H1 (cell line): ENCODE measurements around the gene BLNK. TPM values are rescaled to one million over a fixed set of nuclear protein-coding genes. Genes with fewer than 3 reads are reported as not detected.
A peak's percentile ranks its signal among the peaks of the same experiment; 100 is the strongest.

Experiments
- CTCF ChIA-PET: fragments of 300-600 bp; sonication (Branson Sonifier 250); formaldehyde crosslinking; loops from one replicate; lab custom pipeline; 2021; ENCODE audit not compliant: partially characterized antibody; lab: Charles Lee
- POLR2A ChIA-PET: fragments of 300-600 bp; sonication (Branson Sonifier 250); formaldehyde crosslinking; loops from one replicate; lab custom pipeline; 2021; ENCODE audit warnings: inconsistent platforms; ENCODE audit not compliant: partially characterized antibody; lab: Charles Lee
- DNase-seq, 2 experiments: peaks; one replicate each; pipeline versions ENCODE4 v3.0.0 to v3.0.0-alpha.2; 2010 to 2022; ENCODE audit warnings: low spot score in 2 of 2, low read depth in 1 of 2, mixed read lengths in 1 of 2
- FAIRE-seq: peaks from 2 replicates; lab custom pipeline; 2011; peaks lifted over from hg19 to GRCh38; lab: Jason Lieb, UNC
- H2AFZ ChIP-seq: 2 replicates; pipeline ENCODE4 v1.8.1; 2012; ENCODE audit warnings: low read length, inconsistent platforms
- H2AK5ac ChIP-seq: 2 replicates; pipeline ENCODE4 v1.6.1; 2013; ENCODE audit warnings: low read depth, low read length
- H2BK120ac ChIP-seq: replicated peaks from 2 replicates; pipeline ENCODE3; 2013; ENCODE audit warnings: low read depth, low read length, inconsistent platforms
- H2BK12ac ChIP-seq: 2 replicates; pipeline ENCODE4 v1.6.1; 2013; ENCODE audit warnings: low read depth, low read length
- H2BK15ac ChIP-seq: 2 replicates; pipeline ENCODE4 v1.6.1; 2013; ENCODE audit warnings: low read length
- H2BK20ac ChIP-seq: 2 replicates; pipeline ENCODE4 v1.6.1; 2013; ENCODE audit warnings: low read length
- H2BK5ac ChIP-seq: 2 replicates; pipeline ENCODE4 v1.6.1; 2013; ENCODE audit warnings: low read depth, low read length
- H3K14ac ChIP-seq: 2 replicates; pipeline ENCODE4 v1.6.1; 2013; ENCODE audit warnings: inconsistent platforms; ENCODE audit not compliant: insufficient read length
- H3K18ac ChIP-seq: 2 replicates; pipeline ENCODE4 v1.6.1; 2013; ENCODE audit warnings: low read length; ENCODE audit errors: extremely low read depth
- H3K23ac ChIP-seq: 2 replicates; pipeline ENCODE4 v1.6.1; 2013; ENCODE audit warnings: inconsistent platforms; ENCODE audit not compliant: insufficient read length
- H3K23me2 ChIP-seq: 2 replicates; pipeline ENCODE4 v1.6.1; 2013; ENCODE audit warnings: low read depth, low read length
- H3K27ac ChIP-seq: 2 replicates; pipeline ENCODE4 v1.6.1; 2011; ENCODE audit warnings: low read depth, low read length, inconsistent platforms
- H3K27me3 ChIP-seq, 4 experiments: replicated peaks in 1 of 4; 1 replicate in 1 of 4; 2 replicates in 3 of 4; pipeline versions ENCODE4 v1.6.1 to v1.8.1; 2011 to 2013; ENCODE audit warnings: low read length in 3 of 4, mild to moderate bottlenecking in 3 of 4, inconsistent platforms in 2 of 4, mixed read lengths in 2 of 4, moderate library complexity in 1 of 4; ENCODE audit not compliant: control insufficient read depth in 3 of 4, insufficient read depth in 3 of 4; ENCODE audit errors: extremely low read depth in 1 of 4
- H3K36me3 ChIP-seq, 4 experiments: 2 replicates each; pipeline versions ENCODE4 v1.6.1 to v1.8.1; 2011 to 2013; ENCODE audit warnings: mild to moderate bottlenecking in 4 of 4, low read length in 3 of 4, moderate library complexity in 2 of 4, control low read depth in 1 of 4, inconsistent platforms in 1 of 4; ENCODE audit not compliant: insufficient read depth in 4 of 4, control insufficient read depth in 2 of 4
- H3K4ac ChIP-seq: replicated peaks from 2 replicates; pipeline ENCODE3; 2013; ENCODE audit warnings: low read length, low read depth, mixed read lengths, inconsistent platforms; ENCODE audit not compliant: insufficient read length
- H3K4me1 ChIP-seq, 4 experiments: replicated peaks in 1 of 4; 1 replicate in 1 of 4; 2 replicates in 3 of 4; pipeline versions ENCODE4 v1.6.1 to v1.8.1; 2011 to 2013; ENCODE audit warnings: low read length in 3 of 4, inconsistent platforms in 2 of 4, mixed read lengths in 1 of 4; ENCODE audit not compliant: insufficient read depth in 4 of 4, control insufficient read depth in 3 of 4
- H3K4me2 ChIP-seq, 2 experiments: 2 replicates each; pipeline versions ENCODE4 v1.6.1 to v1.8.1; 2011 to 2013; ENCODE audit warnings: low read depth in 2 of 2, low read length in 2 of 2, control low read depth in 1 of 2, inconsistent platforms in 1 of 2, mild to moderate bottlenecking in 1 of 2; ENCODE audit not compliant: insufficient read depth in 1 of 2
- H3K4me3 ChIP-seq, 4 experiments: fragments of 200-600, 300-600 bp in 1 of 4; sonication (generic), shearing (Covaris generic), sonication (Bioruptor Twin) in 1 of 4; 2 replicates each; pipeline versions ENCODE4 v1.5.1 to v1.8.1; 2011 to 2016; ENCODE audit warnings: low read length in 4 of 4, low read depth in 3 of 4, control low read depth in 2 of 4, inconsistent platforms in 2 of 4, mild to moderate bottlenecking in 2 of 4, mixed read lengths in 1 of 4, moderate library complexity in 1 of 4; ENCODE audit not compliant: insufficient read depth in 2 of 4; ENCODE audit errors: extremely low read depth in 1 of 4
- H3K56ac ChIP-seq: replicated peaks from 2 replicates; pipeline ENCODE3; 2013; ENCODE audit warnings: low read depth, mild to moderate bottlenecking, mixed read lengths, low read length, inconsistent platforms; ENCODE audit not compliant: insufficient read length
- H3K79me1 ChIP-seq: 2 replicates; pipeline ENCODE4 v1.6.1; 2013; ENCODE audit warnings: low read depth, low read length, control low read depth
- H3K79me2 ChIP-seq, 2 experiments: 2 replicates each; pipeline versions ENCODE4 v1.6.1 to v1.8.1; 2012 to 2013; ENCODE audit warnings: low read length in 2 of 2, mild to moderate bottlenecking in 2 of 2, inconsistent platforms in 1 of 2; ENCODE audit not compliant: insufficient read depth in 2 of 2, control insufficient read depth in 1 of 2
- H3K9ac ChIP-seq, 4 experiments: replicated peaks in 1 of 4; 1 replicate in 1 of 4; 2 replicates in 3 of 4; pipeline versions ENCODE4 v1.6.1 to v1.8.1; 2011 to 2013; ENCODE audit warnings: low read depth in 3 of 4, low read length in 3 of 4, control low read depth in 2 of 4, mild to moderate bottlenecking in 2 of 4, moderate library complexity in 2 of 4, inconsistent platforms in 1 of 4; ENCODE audit errors: extremely low read depth in 1 of 4
- H3K9me3 ChIP-seq, 2 experiments: 2 replicates each; pipeline versions ENCODE4 v1.6.1 to v1.8.1; 2012 to 2013; ENCODE audit warnings: mild to moderate bottlenecking in 2 of 2, moderate library complexity in 2 of 2, control low read depth in 1 of 2, inconsistent platforms in 1 of 2, low read depth in 1 of 2, low read length in 1 of 2, mixed read lengths in 1 of 2; ENCODE audit not compliant: insufficient read depth in 2 of 2
- H4K20me1 ChIP-seq, 2 experiments: replicated peaks in 1 of 2; 2 replicates each; pipeline versions ENCODE3 to v1.8.1; 2011 to 2013; ENCODE audit warnings: inconsistent platforms in 2 of 2, low read length in 2 of 2, mild to moderate bottlenecking in 1 of 2; ENCODE audit not compliant: insufficient read depth in 2 of 2, control insufficient read depth in 1 of 2
- H4K5ac ChIP-seq: 2 replicates; pipeline ENCODE4 v1.6.1; 2013; ENCODE audit warnings: low read length, low read depth, mixed read lengths, inconsistent platforms; ENCODE audit not compliant: insufficient read length
- H4K8ac ChIP-seq: 2 replicates; pipeline ENCODE4 v1.8.0; 2013; ENCODE audit warnings: mild to moderate bottlenecking, moderate library complexity, low read length, inconsistent platforms; ENCODE audit not compliant: insufficient read depth; ENCODE audit errors: extremely low read depth
- H4K91ac ChIP-seq: replicated peaks from 2 replicates; pipeline ENCODE3; 2013; ENCODE audit warnings: low read length, mixed read lengths, inconsistent platforms; ENCODE audit not compliant: insufficient read length
- ASH2L ChIP-seq: fragments of 200-600, 300-600 bp; sonication (generic); IDR thresholded peaks from one replicate; pipeline ENCODE4 v1.7.1; 2017; ENCODE audit warnings: low read length
- BCL11A ChIP-seq, 2 experiments: IDR thresholded peaks; one replicate each; pipeline ENCODE4 v1.6.1; 2011; ENCODE audit warnings: low read depth in 2 of 2, low read length in 2 of 2, mild to moderate bottlenecking in 2 of 2
- CHD2 ChIP-seq: IDR thresholded peaks from 2 replicates; pipeline ENCODE4 v1.6.1; 2012; ENCODE audit warnings: low read length, improper control_type of control experiment
- CREB1 ChIP-seq: IDR thresholded peaks from 2 replicates; pipeline ENCODE4 v1.6.1; 2012; ENCODE audit warnings: inconsistent platforms
- E2F6 ChIP-seq: IDR thresholded peaks from 2 replicates; pipeline ENCODE4 v1.6.1; 2012; ENCODE audit warnings: inconsistent platforms
- HDAC2 ChIP-seq, 2 experiments: fragments of 300-600 bp in 1 of 2; sonication (generic) in 1 of 2; IDR thresholded peaks; 2 replicates each; pipeline ENCODE4 v1.6.1; 2011 to 2012; ENCODE audit warnings: low read depth in 2 of 2, low read length in 2 of 2, mild to moderate bottlenecking in 2 of 2, moderate library complexity in 2 of 2, borderline replicate concordance in 1 of 2, inconsistent platforms in 1 of 2
- KDM1A ChIP-seq: fragments of 200-600, 300-600 bp; sonication (generic); IDR thresholded peaks from 2 replicates; pipeline ENCODE4 v1.7.1; 2016; ENCODE audit warnings: mild to moderate bottlenecking, low read length, borderline replicate concordance
- POLR2AphosphoS5 ChIP-seq: IDR thresholded peaks from 2 replicates; pipeline ENCODE4 v1.6.1; 2011; ENCODE audit warnings: low read depth, low read length
- RAD21 ChIP-seq, 2 experiments: IDR thresholded peaks in 1 of 2; conservative IDR thresholded peaks in 1 of 2; 2 replicates each; pipeline ENCODE4 v1.6.1; 2011; ENCODE audit warnings: low read depth in 2 of 2, low read length in 2 of 2, improper control_type of control experiment in 1 of 2, inconsistent platforms in 1 of 2, mild to moderate bottlenecking in 1 of 2, moderate library complexity in 1 of 2
- RBBP5 ChIP-seq: IDR thresholded peaks from 2 replicates; pipeline ENCODE4 v1.7.1; 2012; ENCODE audit warnings: low read depth, mild to moderate bottlenecking, inconsistent platforms, low read length, moderate library complexity, borderline replicate concordance
- SIRT6 ChIP-seq: IDR thresholded peaks from one replicate; pipeline ENCODE4 v1.7.1; 2012; ENCODE audit warnings: low read length, inconsistent platforms
- ZNF274 ChIP-seq: IDR thresholded peaks from 2 replicates; pipeline ENCODE4 v1.7.0; 2012; ENCODE audit warnings: low read length, borderline replicate concordance; ENCODE audit errors: extremely low read depth
- WGBS, 2 experiments: shearing (Covaris generic) in 1 of 2; methylation state at CpG; one replicate each; pipeline versions ENCODE4 v1.1.6 to v1.1.7; 2013 to 2015; ENCODE audit warnings: low lambda C conversion rate in 2 of 2, mixed read lengths in 2 of 2, inconsistent platforms in 1 of 2, low coverage in 1 of 2, missing lambda C conversion rate in 1 of 2; ENCODE audit not compliant: insufficient replicate concordance in 2 of 2, insufficient coverage in 1 of 2, insufficient read length in 1 of 2; ENCODE audit errors: extremely low coverage in 1 of 2, missing lambda C conversion rate in 1 of 2; 5-methylcytosine and 5-hydroxymethylcytosine counted together
- polyA plus RNA-seq, 7 experiments: library from polyadenylated mRNA; depleted of rRNA in 3 of 7; stranded (reverse) in 5 of 7; unstranded in 2 of 7; fragments of >200 nt in 5 of 7; fragments of 200-250 nt in 2 of 7; gene quantifications; 1 replicate in 5 of 7; 2 replicates in 1 of 7; 4 replicates in 1 of 7; pipeline versions ENCODE4 v1.2.1 to v1.2.3, GENCODE V29; 2011 to 2013; ENCODE audit warnings: missing spikeins in 2 of 7, mixed read lengths in 2 of 7
- total RNA-seq: library from RNA; stranded (reverse); fragmentation: NEBNext Ultra II Directional; extraction: Animal tissue kit (Norgen Biotek cat#: 25700); gene quantifications from 2 replicates; pipeline ENCODE4 v1.2.1, GENCODE V29; 2021

Gene BLNK
- total and polyA plus RNA-seq, 2 of the 8 experiments (the other 6 are each of a cell fraction or from before 2014, with no cell fraction given) = not detected

DNA sequence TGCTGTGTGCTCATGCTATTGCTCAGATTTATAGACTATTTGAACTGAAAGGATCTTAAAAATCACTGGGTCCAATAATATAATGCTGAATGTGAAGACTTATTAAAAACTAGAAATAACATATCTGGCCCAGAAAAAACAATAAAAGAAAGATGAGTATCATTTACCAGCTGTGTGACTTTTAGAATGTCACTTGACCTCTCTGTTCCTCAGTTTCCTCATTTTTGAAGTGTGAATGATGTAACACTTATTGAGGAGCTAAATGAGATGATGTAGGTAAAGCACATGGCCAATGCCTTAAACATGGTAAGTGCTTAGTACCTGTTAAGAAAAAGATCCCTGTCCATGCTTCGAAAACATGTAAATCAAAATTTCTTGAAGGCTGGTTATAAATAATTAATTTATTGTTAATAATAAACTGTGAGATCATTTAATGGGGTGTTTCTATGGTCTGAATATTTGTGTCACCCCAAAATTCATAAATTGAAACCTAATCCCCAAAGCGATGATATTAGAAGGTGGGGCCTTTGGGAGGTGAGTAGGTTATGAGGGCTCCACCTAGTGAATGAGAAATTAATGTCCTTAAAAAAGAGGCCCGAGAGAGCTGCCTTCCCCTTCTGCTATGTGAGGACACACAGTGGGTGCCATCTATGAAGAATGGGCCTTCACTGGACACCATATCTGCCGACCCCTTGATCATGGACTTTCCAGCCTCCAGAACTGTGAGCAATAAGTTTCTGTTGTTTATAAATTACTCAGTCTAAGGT, 45.9 kb upstream of the BLNK start:
- no peak overlapping the region for H2BK120ac ChIP-seq
- H3K4me1 ChIP-seq = peaks cover 0 to 7% (median 2%) of the 10 kb centered on the region in 4 experiments; a peak in 3 of 7 replicates
- H2BK5ac ChIP-seq = no peak overlapping the region
- DNase-seq (no peak), FAIRE-seq (no peak)
- no peak overlapping the region for H4K91ac ChIP-seq
- ChIA-PET CTCF (interaction anchor here (0.8 to 11.8 kb wide), 14 partner anchors 8 to 301 kb away, joined by 3 to 119 read pairs (median 4); no protein-coding TSS in a partner anchor), POLR2A (interaction anchor here (1.3 kb wide), 1 partner anchor 88 kb away, joined by 3 read pairs; no protein-coding TSS in a partner anchor)
- H4K8ac ChIP-seq = no peak overlapping the region
- H3K4me2 ChIP-seq = no peak overlapping the region
- no peak overlapping the region for H3K56ac ChIP-seq
- H3K79me1 ChIP-seq = no peaks in the 10 kb centered on the region
- H3K18ac ChIP-seq = no peak overlapping the region
- H3K14ac ChIP-seq = no peak overlapping the region
- no peaks in the 10 kb centered on the region for H3K36me3 ChIP-seq
- H2AFZ ChIP-seq = no peak overlapping the region
- no peaks in the 10 kb centered on the region for H3K9me3 ChIP-seq
- H3K79me2 ChIP-seq = no peaks in the 10 kb centered on the region
- no peaks in the 10 kb centered on the region for H4K20me1 ChIP-seq
- no peak overlapping the region for H3K4ac ChIP-seq
- H2BK20ac ChIP-seq = no peak overlapping the region
- H2BK12ac ChIP-seq = no peak overlapping the region
- no peak overlapping the region for H3K9ac ChIP-seq
- H3K23ac ChIP-seq = no peak overlapping the region
- H4K5ac ChIP-seq = no peak overlapping the region
- H2BK15ac ChIP-seq = no peak overlapping the region
- H3K4me3 ChIP-seq = no peak overlapping the region
- H3K27ac ChIP-seq = no peak overlapping the region
- H3K23me2 ChIP-seq = no peaks in the 10 kb centered on the region
- WGBS, 2 experiments = 87% methylated on average over 4 of the region's 4 CpGs; no CpG with 5 or more reads in 1 of the 2 experiments
- H2AK5ac ChIP-seq = no peak overlapping the region
- no peaks in the 10 kb centered on the region for H3K27me3 ChIP-seq
- TF ChIP-seq KDM1A (peak; percentile 89; the same call in 1 of the 2 replicates), E2F6 (no peak), SIRT6 (no peak), POLR2AphosphoS5 (no peak), HDAC2 (IDR thresholded peaks at IDR 0.05; ENCODE audit: borderline replicate concordance in 1 of 2, low read depth in 2 of 2, low read length in 2 of 2) (peak in 1 of 2 experiments; percentile 85; a peak in 1 of 4 replicates), ZNF274 (no peak), BCL11A (IDR thresholded peaks at IDR 0.05; ENCODE audit: low read depth in 2 of 2, low read length in 2 of 2) (no peak), RBBP5 (no peak), RAD21 (IDR thresholded peaks at IDR 0.05 in 1 of 2, conservative IDR thresholded peaks at IDR 0.05 in 1 of 2; ENCODE audit: low read depth in 2 of 2, low read length in 2 of 2) (peak in 1 of 2 experiments; percentile 35; a peak in 1 of 4 replicates), CHD2 (no peak), ASH2L (no peak), CREB1 (no peak)
